ENCODE data around the gene APOL6. TPM values are rescaled to one million over a fixed set of nuclear protein-coding genes. Genes with fewer than 3 reads are reported as not detected.

Gene APOL6
- total and polyA plus RNA-seq, 2 donors (not counting 1 experiment from before 2014, with no cell fraction given), result 18.7 to 58.3 TPM

GRCh38 chr22:35605369-35605680 lies 42.9 kb upstream of the APOL6 start:
- Histone ChIP-seq H3K9me3 (ENCODE audit: control insufficient read depth, insufficient read depth, low read depth, low read length) (no peaks in the 10 kb centered on the region), H3K4me2 (ENCODE audit: extremely low read depth, insufficient read depth, low read length) (no peak overlapping the region), H3K9ac (ENCODE audit: insufficient read depth, low read length) (no peak overlapping the region), H2AFZ (ENCODE audit: low read length) (no peak overlapping the region), H3K27ac (ENCODE audit: insufficient read depth, low read length) (no peak overlapping the region), H4K20me1 (ENCODE audit: control insufficient read depth, extremely low read depth, insufficient read depth, low read length) (no peaks in the 10 kb centered on the region), H3K27me3 (ENCODE audit: control insufficient read depth, insufficient read depth, low read length) (peaks cover 27% of the 10 kb centered on the region), H3K36me3 (ENCODE audit: control insufficient read depth, insufficient read depth, low read length) (no peaks in the 10 kb centered on the region), H3K79me2 (ENCODE audit: control insufficient read depth, insufficient read depth, low read length) (no peaks in the 10 kb centered on the region), H3K4me3 (replicated peaks in 1 of 4; ENCODE audit: control extremely low read depth in 1 of 4, insufficient read depth in 1 of 4, low read depth in 3 of 4, low read length in 4 of 4) (no peak overlapping the region), H3K4me1 (ENCODE audit: control insufficient read depth, extremely low read depth, insufficient read depth, low read length) (no peaks in the 10 kb centered on the region)
- DNase-seq (ENCODE audit: low read depth in 2 of 2), result no peak
- TF ChIP-seq CTCF (conservative IDR thresholded peaks at IDR 0.05 in 1 of 2, IDR thresholded peaks at IDR 0.05 in 1 of 2; ENCODE audit: low read depth in 1 of 2, low read length in 2 of 2) (no peak), EZH2 (IDR thresholded peaks at IDR 0.05; ENCODE audit: low read length, missing control alignments) (no peak)

GRCh38 chr22:35605851-35606481 lies 42.3 kb upstream of the APOL6 start:
- Histone ChIP-seq H4K20me1 (ENCODE audit: control insufficient read depth, extremely low read depth, insufficient read depth, low read length) (no peaks in the 10 kb centered on the region), H2AFZ (ENCODE audit: low read length) (no peak overlapping the region), H3K9ac (ENCODE audit: insufficient read depth, low read length) (no peak overlapping the region), H3K4me3 (replicated peaks in 1 of 4; ENCODE audit: control extremely low read depth in 1 of 4, insufficient read depth in 1 of 4, low read depth in 3 of 4, low read length in 4 of 4) (no peak overlapping the region), H3K36me3 (ENCODE audit: control insufficient read depth, insufficient read depth, low read length) (no peaks in the 10 kb centered on the region), H3K4me2 (ENCODE audit: extremely low read depth, insufficient read depth, low read length) (no peak overlapping the region), H3K27me3 (ENCODE audit: control insufficient read depth, insufficient read depth, low read length) (peaks cover 27% of the 10 kb centered on the region), H3K79me2 (ENCODE audit: control insufficient read depth, insufficient read depth, low read length) (no peaks in the 10 kb centered on the region), H3K9me3 (ENCODE audit: control insufficient read depth, insufficient read depth, low read depth, low read length) (no peaks in the 10 kb centered on the region), H3K4me1 (ENCODE audit: control insufficient read depth, extremely low read depth, insufficient read depth, low read length) (no peaks in the 10 kb centered on the region), H3K27ac (ENCODE audit: insufficient read depth, low read length) (no peak overlapping the region)
- DNase-seq (ENCODE audit: low read depth in 2 of 2), result no peak
- TF ChIP-seq EZH2 (IDR thresholded peaks at IDR 0.05; ENCODE audit: low read length, missing control alignments) (no peak), CTCF (conservative IDR thresholded peaks at IDR 0.05 in 1 of 2, IDR thresholded peaks at IDR 0.05 in 1 of 2; ENCODE audit: low read depth in 1 of 2, low read length in 2 of 2) (no peak)

- no peak for TF ChIP-seq CTCF (conservative IDR thresholded peaks at IDR 0.05 in 1 of 2, IDR thresholded peaks at IDR 0.05 in 1 of 2; ENCODE audit: low read depth in 1 of 2, low read length in 2 of 2)
- no peak for TF ChIP-seq EZH2 (IDR thresholded peaks at IDR 0.05; ENCODE audit: low read length, missing control alignments)
Measured at GRCh38 chr22:35606916-35607315, 41.3 kb upstream of the APOL6 start.

More at GRCh38 chr22:35606916-35607315, 41.3 kb upstream of the APOL6 start:
- Histone ChIP-seq H4K20me1 (ENCODE audit: control insufficient read depth, extremely low read depth, insufficient read depth, low read length) (no peaks in the 10 kb centered on the region), H3K9ac (ENCODE audit: insufficient read depth, low read length) (no peak overlapping the region), H3K27me3 (ENCODE audit: control insufficient read depth, insufficient read depth, low read length) (peaks cover 27% of the 10 kb centered on the region), H3K4me1 (ENCODE audit: control insufficient read depth, extremely low read depth, insufficient read depth, low read length) (no peaks in the 10 kb centered on the region), H3K9me3 (ENCODE audit: control insufficient read depth, insufficient read depth, low read depth, low read length) (no peaks in the 10 kb centered on the region), H3K4me3 (replicated peaks in 1 of 4; ENCODE audit: control extremely low read depth in 1 of 4, insufficient read depth in 1 of 4, low read depth in 3 of 4, low read length in 4 of 4) (no peak overlapping the region), H3K79me2 (ENCODE audit: control insufficient read depth, insufficient read depth, low read length) (no peaks in the 10 kb centered on the region), H3K4me2 (ENCODE audit: extremely low read depth, insufficient read depth, low read length) (no peak overlapping the region), H3K27ac (ENCODE audit: insufficient read depth, low read length) (no peak overlapping the region), H3K36me3 (ENCODE audit: control insufficient read depth, insufficient read depth, low read length) (no peaks in the 10 kb centered on the region), H2AFZ (ENCODE audit: low read length) (no peak overlapping the region)
- DNase-seq (ENCODE audit: low read depth in 2 of 2), result no peak

Data from fibroblast of lung (primary cell).